ENCODE data around the gene SNF8. TPM values are rescaled to one million over a fixed set of nuclear protein-coding genes. Genes with fewer than 3 reads are reported as not detected.

The SNF8 gene
- total RNA-seq, 1 experiment from 2014 or later: 129 TPM

GRCh38 chr17:48894886-48895285 lies 49.8 kb downstream of the SNF8 start:
- H3K27me3 ChIP-seq (ENCODE audit: insufficient read depth, low read length): no peaks in the 10 kb centered on the region
- H4K20me1 ChIP-seq (ENCODE audit: control insufficient read depth, insufficient read depth, insufficient read length): no peaks in the 10 kb centered on the region
- H3K27ac ChIP-seq (ENCODE audit: insufficient read length, low read depth, low read length): no peak overlapping the region
- no peaks in the 10 kb centered on the region for H3K79me2 ChIP-seq (ENCODE audit: insufficient read depth, low read length)
- H3K27me3 Mint-ChIP-seq (ENCODE audit: low read depth): no peaks in the 10 kb centered on the region
- no peaks in the 10 kb centered on the region for H3K9me3 ChIP-seq (ENCODE audit: control insufficient read depth, low read depth, low read length)
- H2BK120ac ChIP-seq (ENCODE audit: low read depth, low read length, poor library complexity, severe bottlenecking): no peak overlapping the region
- H2BK12ac ChIP-seq (ENCODE audit: insufficient read length, low read depth, low read length): no peak overlapping the region
- H3K14ac ChIP-seq (ENCODE audit: insufficient read depth, low read length): no peak overlapping the region
- H3K4ac ChIP-seq (ENCODE audit: low read depth, low read length): no peak overlapping the region
- H3K18ac ChIP-seq (ENCODE audit: insufficient read length, low read depth, low read length): no peak overlapping the region
- no peak overlapping the region; a peak in 1 of 5 replicates for H3K4me3 Mint-ChIP-seq
- TF ChIP-seq, protein P1, sequence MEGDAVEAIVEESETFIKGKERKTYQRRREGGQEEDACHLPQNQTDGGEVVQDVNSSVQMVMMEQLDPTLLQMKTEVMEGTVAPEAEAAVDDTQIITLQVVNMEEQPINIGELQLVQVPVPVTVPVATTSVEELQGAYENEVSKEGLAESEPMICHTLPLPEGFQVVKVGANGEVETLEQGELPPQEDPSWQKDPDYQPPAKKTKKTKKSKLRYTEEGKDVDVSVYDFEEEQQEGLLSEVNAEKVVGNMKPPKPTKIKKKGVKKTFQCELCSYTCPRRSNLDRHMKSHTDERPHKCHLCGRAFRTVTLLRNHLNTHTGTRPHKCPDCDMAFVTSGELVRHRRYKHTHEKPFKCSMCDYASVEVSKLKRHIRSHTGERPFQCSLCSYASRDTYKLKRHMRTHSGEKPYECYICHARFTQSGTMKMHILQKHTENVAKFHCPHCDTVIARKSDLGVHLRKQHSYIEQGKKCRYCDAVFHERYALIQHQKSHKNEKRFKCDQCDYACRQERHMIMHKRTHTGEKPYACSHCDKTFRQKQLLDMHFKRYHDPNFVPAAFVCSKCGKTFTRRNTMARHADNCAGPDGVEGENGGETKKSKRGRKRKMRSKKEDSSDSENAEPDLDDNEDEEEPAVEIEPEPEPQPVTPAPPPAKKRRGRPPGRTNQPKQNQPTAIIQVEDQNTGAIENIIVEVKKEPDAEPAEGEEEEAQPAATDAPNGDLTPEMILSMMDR (conservative IDR thresholded peaks at IDR 0.05): no peak
- H2BK5ac ChIP-seq (ENCODE audit: insufficient read length, low read length): no peak overlapping the region
- DNase-seq: no peak
- no peak overlapping the region for H2BK20ac ChIP-seq (ENCODE audit: low read depth, low read length, poor library complexity, severe bottlenecking)
- H3K36me3 Mint-ChIP-seq (ENCODE audit: insufficient read depth in 1 of 3, low read depth in 3 of 3): peaks cover 12 to 25% (median 12%) of the 10 kb centered on the region in 3 experiments; a peak in 5 of 7 replicates
- peaks cover 4 to 8% of the 10 kb centered on the region in 2 experiments; a peak in 3 of 4 replicates for H3K4me1 Mint-ChIP-seq
- H2AK5ac ChIP-seq (ENCODE audit: insufficient read length, low read length): no peak overlapping the region
- no peak overlapping the region for H3K56ac ChIP-seq (ENCODE audit: insufficient read length, low read depth, low read length)
- H4K5ac ChIP-seq (ENCODE audit: insufficient read length, low read depth, low read length): no peak overlapping the region
- H3K27ac Mint-ChIP-seq: no peak overlapping the region
- H3K79me1 ChIP-seq (ENCODE audit: insufficient read depth, low read depth, low read length, poor library complexity, severe bottlenecking): peaks cover 4% of the 10 kb centered on the region
- H3K23me2 ChIP-seq (ENCODE audit: insufficient read length, low read depth, low read length, poor library complexity, severe bottlenecking): peaks cover 7% of the 10 kb centered on the region
- H4K91ac ChIP-seq (ENCODE audit: insufficient read length, low read depth, low read length): no peak overlapping the region
- no CpG with 5 or more reads among the region's 3 CpGs for WGBS (ENCODE audit: extremely low coverage, insufficient read length, low lambda C conversion rate)
- no peak overlapping the region for H4K8ac ChIP-seq (replicated peaks; ENCODE audit: insufficient read length, low read depth, low read length)
- no peaks in the 10 kb centered on the region for H3K9me3 Mint-ChIP-seq
- H3K23ac ChIP-seq (ENCODE audit: insufficient read length, low read depth, low read length): no peak overlapping the region
- no peak overlapping the region for H3T11ph ChIP-seq (ENCODE audit: low read length)
- H2BK15ac ChIP-seq (ENCODE audit: low read depth, low read length): no peak overlapping the region
- no peaks in the 10 kb centered on the region for H3K4me1 ChIP-seq (ENCODE audit: insufficient read depth, low read length)
- no peak overlapping the region for H3K4me2 ChIP-seq (ENCODE audit: insufficient read depth, insufficient read length, low read length)
- H2AFZ ChIP-seq (ENCODE audit: low read length): no peak overlapping the region
- H3K9ac ChIP-seq (ENCODE audit: extremely low read depth, insufficient read length, low read length): no peak overlapping the region
